Tibial nerve (tissue), 4 donors: ENCODE results near the gene CXCR6.

Experiments
- CTCF ChIP-seq, 5 experiments: fragments of 200-600 bp in 3 of 5; fragments of 450-650 bp in 2 of 5; sonication (generic) in 3 of 5; IDR thresholded peaks; one replicate each; pipeline ENCODE4 v1.5.1; 2016 to 2019; ENCODE audit warnings: antibody characterized with exemption in 5 of 5, mild to moderate bottlenecking in 3 of 5, moderate library complexity in 2 of 5
- EP300 ChIP-seq, 2 donors: sonication (generic); formaldehyde crosslinking; IDR thresholded peaks; one replicate each; pipeline ENCODE4 v1.6.1; 2017; ENCODE audit warnings: antibody characterized with exemption in 2 of 2, mild to moderate bottlenecking in 1 of 2
- POLR2A ChIP-seq, 2 donors: fragments of 450-650 bp; IDR thresholded peaks; one replicate each; pipeline ENCODE4 v1.6.1; 2017; ENCODE audit warnings: antibody characterized with exemption in 2 of 2, mild to moderate bottlenecking in 2 of 2, moderate library complexity in 2 of 2

- TF ChIP-seq POLR2A (IDR thresholded peaks at IDR 0.05) (no peak), CTCF (IDR thresholded peaks at IDR 0.05) (no peak), EP300 (IDR thresholded peaks at IDR 0.05) (no peak)
These were observed 14.3 kb downstream of the CXCR6 start for GRCh38 chr3:45957586-45957985.
